Epithelial cell of alveolus of lung (primary cell): ENCODE data around the gene PLXNA4. TPM values are rescaled to one million over a fixed set of nuclear protein-coding genes. Genes with fewer than 3 reads are reported as not detected.

ENCODE experiments used
- total RNA-seq: library from RNA; depleted of rRNA; stranded (reverse); fragments of >200 nt; gene quantifications from 2 replicates; pipeline ENCODE4 v1.2.1, GENCODE V29; 2015

The PLXNA4 gene
- total RNA-seq: 0.65 and 2.7 TPM in 2 replicates

DNA sequence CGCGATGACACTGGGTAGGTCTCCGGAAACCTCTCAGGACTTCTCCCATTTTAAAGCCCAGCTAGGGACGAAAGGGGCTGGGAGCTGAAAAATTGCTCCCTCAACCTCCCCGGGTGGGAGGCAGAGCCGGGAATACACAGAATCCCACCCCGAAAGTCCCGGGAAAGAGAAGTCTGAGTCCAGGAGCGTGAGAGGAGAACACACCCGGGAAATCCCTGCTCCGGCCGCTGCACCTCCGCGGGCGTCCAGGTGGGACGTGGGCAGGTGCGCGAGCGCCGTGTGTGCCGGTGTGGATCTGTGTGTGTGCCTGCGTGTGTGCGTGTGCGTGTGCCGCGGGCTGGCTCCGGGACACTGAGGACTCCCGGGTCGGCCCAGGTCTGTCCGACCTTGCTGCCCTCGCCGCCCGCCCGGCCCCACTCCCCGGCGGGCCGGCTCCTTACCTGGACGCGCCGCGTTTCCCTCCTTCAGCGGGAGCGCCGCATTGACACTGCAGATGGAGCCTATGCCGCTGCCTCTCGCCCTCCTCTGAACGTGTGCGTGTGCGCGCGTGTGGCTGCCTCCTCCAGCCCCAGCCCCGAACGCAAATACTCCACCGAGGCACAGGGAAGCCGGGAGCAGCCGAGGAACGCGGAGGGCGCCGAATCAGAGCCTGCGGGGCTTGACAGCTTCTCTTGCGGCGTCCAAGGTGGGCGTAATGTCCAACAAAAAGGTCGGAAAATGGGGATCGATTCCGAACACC lies at the start of gene PLXNA4:
Gene PLXNA4, minus strand, starts transcription at position 489 of the 739 bp plus-strand sequence. CDS start 67,777 bp downstream, outside the sequence.

